Measurements from ENCODE around the gene CRTAC1.

DNA sequence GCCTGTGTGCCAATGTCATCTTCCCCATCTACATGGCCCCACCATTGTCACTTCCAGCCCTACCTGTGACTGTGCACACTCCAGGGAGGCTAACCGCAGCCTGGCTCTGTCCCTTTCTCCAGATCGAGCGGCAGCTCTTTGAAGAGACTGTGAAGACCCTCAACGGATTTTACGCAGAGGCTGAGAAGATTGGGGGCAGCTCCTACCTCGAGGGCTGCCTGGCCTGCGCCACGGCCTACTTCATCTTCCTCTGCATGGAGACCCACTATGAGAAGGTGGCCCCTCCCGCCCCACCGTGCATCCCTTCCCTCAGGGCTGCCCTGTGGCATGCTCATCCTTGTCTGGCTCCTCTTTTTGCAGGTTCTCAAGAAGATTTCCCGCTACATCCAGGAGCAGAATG, 166.6 kb downstream of the CRTAC1 start:
- TF ChIP-seq, protein P1, sequence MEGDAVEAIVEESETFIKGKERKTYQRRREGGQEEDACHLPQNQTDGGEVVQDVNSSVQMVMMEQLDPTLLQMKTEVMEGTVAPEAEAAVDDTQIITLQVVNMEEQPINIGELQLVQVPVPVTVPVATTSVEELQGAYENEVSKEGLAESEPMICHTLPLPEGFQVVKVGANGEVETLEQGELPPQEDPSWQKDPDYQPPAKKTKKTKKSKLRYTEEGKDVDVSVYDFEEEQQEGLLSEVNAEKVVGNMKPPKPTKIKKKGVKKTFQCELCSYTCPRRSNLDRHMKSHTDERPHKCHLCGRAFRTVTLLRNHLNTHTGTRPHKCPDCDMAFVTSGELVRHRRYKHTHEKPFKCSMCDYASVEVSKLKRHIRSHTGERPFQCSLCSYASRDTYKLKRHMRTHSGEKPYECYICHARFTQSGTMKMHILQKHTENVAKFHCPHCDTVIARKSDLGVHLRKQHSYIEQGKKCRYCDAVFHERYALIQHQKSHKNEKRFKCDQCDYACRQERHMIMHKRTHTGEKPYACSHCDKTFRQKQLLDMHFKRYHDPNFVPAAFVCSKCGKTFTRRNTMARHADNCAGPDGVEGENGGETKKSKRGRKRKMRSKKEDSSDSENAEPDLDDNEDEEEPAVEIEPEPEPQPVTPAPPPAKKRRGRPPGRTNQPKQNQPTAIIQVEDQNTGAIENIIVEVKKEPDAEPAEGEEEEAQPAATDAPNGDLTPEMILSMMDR (IDR thresholded peaks at IDR 0.05) = no peak
- TF ChIP-seq POLR2A (IDR thresholded peaks at IDR 0.05) = no peak
